PC-3 (cell line): ENCODE measurements around the gene BRCA1. TPM values are rescaled to one million over a fixed set of nuclear protein-coding genes. Genes with fewer than 3 reads are reported as not detected.

Experiments used
- ATAC-seq: fragments of 200-7000 bp; cut with Tn5 transposase; 2 replicates; pipeline ENCODE4 v1.9.1; 2020; ENCODE audit warnings: mild to moderate bottlenecking, moderate library complexity
- BruUV-seq: library from RNA; stranded (reverse); fragments of 400-500 nt; replicated peaks from 2 replicates; lab custom pipeline; 2021; lab: Mats Ljungman, UMichigan
- CTCF ChIA-PET: fragments of 300-600 bp; sonication (Branson Sonifier 250); formaldehyde crosslinking; loops from one replicate; lab custom pipeline; 2022; ENCODE audit warnings: antibody characterized with exemption; lab: Charles Lee
- POLR2A ChIA-PET: fragments of 300-600 bp; sonication (Branson Sonifier 250); formaldehyde crosslinking; loops from one replicate; lab custom pipeline; 2022; ENCODE audit warnings: antibody characterized with exemption; ENCODE audit not compliant: unreplicated experiment; lab: Charles Lee
- DNase-seq: peaks from one replicate; pipeline ENCODE4 v3.0.0-alpha.2; 2015
- H2AFZ ChIP-seq: fragments of 300-600 bp; sonication (generic); 2 replicates; pipeline ENCODE4 v1.6.0; 2016; ENCODE audit warnings: antibody characterized with exemption, low read length
- H3F3A ChIP-seq: fragments of 300-600 bp; sonication (generic); one replicate; pipeline ENCODE4 v1.6.0; 2017; ENCODE audit warnings: antibody characterized with exemption, low read length, control low read depth, mild to moderate bottlenecking; ENCODE audit not compliant: unreplicated experiment
- H3K27ac ChIP-seq: fragments of 300-600 bp; sonication (generic); 2 replicates; pipeline ENCODE4 v1.5.1; 2016; ENCODE audit warnings: mild to moderate bottlenecking, low read length
- H3K27me3 ChIP-seq: fragments of 300-600 bp; sonication (generic); 2 replicates; pipeline ENCODE4 v1.6.1; 2016; ENCODE audit warnings: low read length, mixed read lengths
- H3K36me3 ChIP-seq: fragments of 300-600 bp; sonication (generic); 2 replicates; pipeline ENCODE4 v1.6.1; 2016; ENCODE audit warnings: low read depth, mixed run types, low read length, mixed read lengths
- H3K4me1 ChIP-seq: fragments of 300-600 bp; sonication (generic); 2 replicates; pipeline ENCODE4 v1.5.1; 2016; ENCODE audit warnings: low read length; ENCODE audit not compliant: insufficient read depth
- H3K4me2 ChIP-seq: fragments of 300-600 bp; sonication (generic); 2 replicates; pipeline ENCODE4 v1.6.0; 2016; ENCODE audit warnings: low read length
- H3K4me3 ChIP-seq: fragments of 300-600 bp; sonication (generic); 2 replicates; pipeline ENCODE4 v1.5.1; 2016; ENCODE audit warnings: mild to moderate bottlenecking, low read length, mixed read lengths
- H3K79me2 ChIP-seq: fragments of 300-600 bp; sonication (generic); 2 replicates; pipeline ENCODE4 v1.6.1; 2017; ENCODE audit warnings: low read length, mixed read lengths
- H3K9ac ChIP-seq: fragments of 300-600 bp; sonication (generic); 2 replicates; pipeline ENCODE4 v1.6.0; 2016; ENCODE audit warnings: mild to moderate bottlenecking, low read length
- H3K9me2 ChIP-seq: fragments of 300-600 bp; sonication (generic); replicated peaks from 2 replicates; pipeline ENCODE4 v1.6.1; 2016; ENCODE audit warnings: mixed run types, low read length, mixed read lengths
- H3K9me3 ChIP-seq: fragments of 300-600 bp; sonication (generic); 2 replicates; pipeline ENCODE4 v1.6.1; 2016; ENCODE audit warnings: low read length, mixed read lengths
- H4K20me1 ChIP-seq: fragments of 300-600 bp; sonication (generic); 2 replicates; pipeline ENCODE4 v1.6.1; 2016; ENCODE audit warnings: low read length, mixed read lengths
- CTCF ChIP-seq: fragments of 300-600 bp; sonication (generic); conservative IDR thresholded peaks from 2 replicates; pipeline ENCODE4 v1.5.1; 2017; ENCODE audit warnings: antibody characterized with exemption, low read depth, mild to moderate bottlenecking, low read length
- EZH2 ChIP-seq: fragments of 300-600 bp; sonication (generic); IDR thresholded peaks from one replicate; pipeline ENCODE4 v1.6.1; 2017; ENCODE audit warnings: antibody characterized with exemption, mild to moderate bottlenecking, low read length; ENCODE audit not compliant: unreplicated experiment
- EZH2phosphoT487 ChIP-seq: fragments of 300-600 bp; sonication (generic); IDR thresholded peaks from 2 replicates; pipeline ENCODE4 v1.6.1; 2018; ENCODE audit warnings: mild to moderate bottlenecking, antibody characterized with exemption, low read length, borderline replicate concordance
- intact Hi-C: fragments of 100-400 bp; cut with micrococcal nuclease; formaldehyde crosslinking; loops from 2 replicates; pipeline ENCODE4 v1.9.0; 2023
- total RNA-seq: library from RNA; depleted of rRNA; stranded (reverse); fragments of >200 nt; gene quantifications from 2 replicates; pipeline ENCODE4 v1.2.3, GENCODE V29; 2014

The BRCA1 gene
- total RNA-seq, 1 experiment from 2014 or later: 36.3 TPM

DNA sequence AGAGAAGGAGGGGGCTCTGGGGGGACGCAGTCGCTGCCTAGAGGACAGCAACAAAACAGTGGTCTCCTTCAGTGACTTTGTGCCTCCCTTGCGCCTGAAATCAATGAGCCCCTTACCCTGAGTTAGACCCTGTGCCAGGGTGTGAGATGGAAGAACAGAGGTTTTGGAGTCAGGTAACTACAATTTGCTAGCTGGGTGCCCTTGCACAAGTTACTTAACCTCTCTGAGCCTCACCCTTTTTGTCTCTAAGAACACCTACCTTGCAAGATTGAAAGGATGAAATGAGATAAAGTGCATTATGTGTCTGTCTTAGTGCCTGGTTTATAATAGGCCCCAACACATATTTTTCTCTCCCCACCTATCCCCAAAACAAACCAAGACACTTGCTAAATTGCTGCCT lies 90.3 kb downstream of the BRCA1 start:
- Histone ChIP-seq H3K27me3 (no peaks in the 10 kb centered on the region), H3K9me2 (no peaks in the 10 kb centered on the region), H3F3A (no peaks in the 10 kb centered on the region), H3K79me2 (no peaks in the 10 kb centered on the region), H3K27ac (no peak overlapping the region), H3K36me3 (no peaks in the 10 kb centered on the region), H3K9me3 (no peaks in the 10 kb centered on the region), H3K4me2 (no peak overlapping the region), H3K4me1 (no peaks in the 10 kb centered on the region), H4K20me1 (no peaks in the 10 kb centered on the region), H2AFZ (no peak overlapping the region), H3K4me3 (no peak overlapping the region), H3K9ac (no peak overlapping the region)
- ChIA-PET CTCF (no interaction called here), POLR2A (interaction anchor here (0.7 kb wide), 1 partner anchor 8 kb away, joined by 8 read pairs; no protein-coding TSS in a partner anchor)
- no peak for ATAC-seq
- no peak for DNase-seq
- TF ChIP-seq EZH2 (no peak), CTCF (no peak), EZH2phosphoT487 (no peak)
- no TSS peak for BruUV-seq
- intact Hi-C loops: no loop called here

DNA sequence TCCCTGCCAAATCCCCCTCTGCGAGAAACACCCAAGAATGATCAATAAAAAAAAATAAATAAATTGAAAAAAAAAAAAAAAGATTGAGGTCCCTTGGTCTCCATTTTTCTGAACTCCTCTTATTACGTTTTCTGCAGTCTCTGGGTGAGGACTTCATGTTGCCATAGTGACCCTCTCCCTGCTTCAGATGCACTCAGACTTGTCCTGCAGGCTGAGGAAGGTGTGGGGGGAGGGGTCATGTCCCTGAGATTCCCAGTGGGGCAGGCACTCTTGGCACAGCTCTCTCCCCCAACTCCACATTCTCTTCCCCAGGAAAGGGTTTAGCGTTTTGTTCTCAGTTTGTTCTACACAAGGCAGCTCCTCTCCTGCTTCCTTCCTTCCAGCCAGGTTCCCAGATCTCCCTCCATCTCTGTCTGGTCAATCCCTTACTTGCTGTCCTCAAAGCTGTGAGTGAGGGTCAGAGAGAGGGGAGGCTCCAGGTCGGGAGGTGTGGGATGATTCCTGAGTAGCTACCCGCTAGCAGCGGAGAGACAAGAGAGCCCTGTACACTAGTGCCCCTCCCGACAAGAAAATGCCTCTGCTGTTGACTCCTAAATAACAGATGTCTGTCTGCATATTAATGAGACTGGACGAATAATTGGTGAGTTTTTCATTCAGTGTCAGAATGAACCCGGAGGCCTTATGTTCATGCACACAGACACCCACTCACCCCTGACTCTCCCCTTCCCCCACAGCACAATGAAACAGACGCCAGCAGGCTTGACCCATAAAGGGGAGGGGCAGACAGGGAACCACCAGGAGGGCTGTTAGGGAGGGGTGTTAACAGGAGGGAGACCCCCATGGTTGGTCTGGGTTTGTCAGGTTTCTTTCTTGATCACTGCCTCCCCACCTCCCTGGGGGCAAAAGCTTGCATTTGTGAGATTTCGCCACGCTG lies 90.9 kb downstream of the BRCA1 start:
- H3K9me3 ChIP-seq: no peaks in the 10 kb centered on the region
- no peak overlapping the region for H3K4me3 ChIP-seq
- H4K20me1 ChIP-seq: no peaks in the 10 kb centered on the region
- TF ChIP-seq EZH2phosphoT487: no peak
- TF ChIP-seq CTCF: no peak
- TF ChIP-seq EZH2: no peak
- no peak overlapping the region for H3K9ac ChIP-seq
- no TSS peak for BruUV-seq
- no peaks in the 10 kb centered on the region for H3K27me3 ChIP-seq
- ATAC-seq: no peak
- H3K9me2 ChIP-seq: no peaks in the 10 kb centered on the region
- intact Hi-C loops: no loop called here
- no peaks in the 10 kb centered on the region for H3F3A ChIP-seq
- no peaks in the 10 kb centered on the region for H3K4me1 ChIP-seq
- ChIA-PET CTCF (no interaction called here), POLR2A (no interaction called here)
- DNase-seq: no peak
- H2AFZ ChIP-seq: no peak overlapping the region
- H3K36me3 ChIP-seq: no peaks in the 10 kb centered on the region
- no peak overlapping the region for H3K27ac ChIP-seq
- no peaks in the 10 kb centered on the region for H3K79me2 ChIP-seq
- H3K4me2 ChIP-seq: no peak overlapping the region

GRCh38 chr17:43031666-43032065 lies 93.5 kb downstream of the BRCA1 start:
- no peak for DNase-seq
- intact Hi-C loops: no loop called here
- CTCF ChIA-PET: no interaction called here

More at GRCh38 chr17:43031666-43032065, 93.5 kb downstream of the BRCA1 start:
- H3K4me1 ChIP-seq: no peaks in the 10 kb centered on the region
- BruUV-seq: no TSS peak
- no peaks in the 10 kb centered on the region for H3K9me2 ChIP-seq
- POLR2A ChIA-PET: no interaction called here
- H2AFZ ChIP-seq: no peak overlapping the region
- no peaks in the 10 kb centered on the region for H4K20me1 ChIP-seq
- H3K79me2 ChIP-seq: no peaks in the 10 kb centered on the region
- H3K27me3 ChIP-seq: no peaks in the 10 kb centered on the region
- H3K36me3 ChIP-seq: no peaks in the 10 kb centered on the region
- H3K4me3 ChIP-seq: no peak overlapping the region
- H3K27ac ChIP-seq: no peak overlapping the region
- H3K4me2 ChIP-seq: no peak overlapping the region
- ATAC-seq: no peak
- TF ChIP-seq EZH2phosphoT487 (no peak), EZH2 (no peak), CTCF (no peak)
- H3F3A ChIP-seq: no peaks in the 10 kb centered on the region
- no peaks in the 10 kb centered on the region for H3K9me3 ChIP-seq
- H3K9ac ChIP-seq: no peak overlapping the region
